Activated CD8-positive, alpha-beta T cell treated with anti-CD3 and anti-CD28 coated beads for 36 hours (primary cell): ENCODE data around the gene PSMC3IP. TPM values are rescaled to one million over a fixed set of nuclear protein-coding genes. Genes with fewer than 3 reads are reported as not detected.

ENCODE experiments used
- ATAC-seq: fragments of 200-7000 bp; cut with Tn5 transposase; one replicate; pipeline ENCODE4 v1.10.0; 2021; ENCODE audit warnings: mild to moderate bottlenecking, moderate library complexity
- CTCF ChIA-PET: fragments of 350-600 bp; sonication (Branson Sonifier 250); formaldehyde crosslinking; loops from one replicate; lab custom pipeline; 2021; ENCODE audit warnings: antibody characterized with exemption; lab: Charles Lee
- POLR2A ChIA-PET: fragments of 350-600 bp; sonication (Branson Sonifier 250); formaldehyde crosslinking; loops from one replicate; lab custom pipeline; 2021; ENCODE audit warnings: antibody characterized with exemption; lab: Charles Lee
- DNase-seq: peaks from one replicate; pipeline ENCODE4 v3.0.0-alpha.2; 2020
- H3K27ac Mint-ChIP-seq: one replicate; pipeline ENCODE4 v1.8.0; 2021; ENCODE audit warnings: mild to moderate bottlenecking, mixed read lengths
- H3K27me3 Mint-ChIP-seq: one replicate; pipeline ENCODE4 v1.8.0; 2021; ENCODE audit warnings: mixed read lengths
- H3K36me3 Mint-ChIP-seq: one replicate; pipeline ENCODE4 v1.8.0; 2021; ENCODE audit warnings: low read depth, mixed read lengths
- H3K4me1 Mint-ChIP-seq: one replicate; pipeline ENCODE4 v1.8.0; 2021; ENCODE audit warnings: low read depth, mixed read lengths
- H3K4me3 Mint-ChIP-seq: one replicate; pipeline ENCODE4 v1.8.0; 2021; ENCODE audit warnings: mild to moderate bottlenecking, moderate library complexity, mixed read lengths
- H3K9me3 Mint-ChIP-seq: one replicate; pipeline ENCODE4 v1.8.0; 2021; ENCODE audit warnings: mixed read lengths
- intact Hi-C: fragments of 100-400 bp; cut with micrococcal nuclease; formaldehyde crosslinking; loops from one replicate; pipeline ENCODE4 v1.10.0; 2022
- total RNA-seq, 2 experiments: library from RNA; stranded (reverse); gene quantifications; one replicate each; pipeline ENCODE4 v1.2.3, GENCODE V29; 2021
- TF ChIP-seq, protein P1 (sequence below): fragments of 200-600 bp; IDR thresholded peaks from one replicate; pipeline ENCODE4 v1.8.0; 2022; ENCODE audit warnings: antibody characterized with exemption, mild to moderate bottlenecking

PSMC3IP gene
- total RNA-seq, 2 experiments from 2014 or later = 18.1 to 21.4 TPM

DNA sequence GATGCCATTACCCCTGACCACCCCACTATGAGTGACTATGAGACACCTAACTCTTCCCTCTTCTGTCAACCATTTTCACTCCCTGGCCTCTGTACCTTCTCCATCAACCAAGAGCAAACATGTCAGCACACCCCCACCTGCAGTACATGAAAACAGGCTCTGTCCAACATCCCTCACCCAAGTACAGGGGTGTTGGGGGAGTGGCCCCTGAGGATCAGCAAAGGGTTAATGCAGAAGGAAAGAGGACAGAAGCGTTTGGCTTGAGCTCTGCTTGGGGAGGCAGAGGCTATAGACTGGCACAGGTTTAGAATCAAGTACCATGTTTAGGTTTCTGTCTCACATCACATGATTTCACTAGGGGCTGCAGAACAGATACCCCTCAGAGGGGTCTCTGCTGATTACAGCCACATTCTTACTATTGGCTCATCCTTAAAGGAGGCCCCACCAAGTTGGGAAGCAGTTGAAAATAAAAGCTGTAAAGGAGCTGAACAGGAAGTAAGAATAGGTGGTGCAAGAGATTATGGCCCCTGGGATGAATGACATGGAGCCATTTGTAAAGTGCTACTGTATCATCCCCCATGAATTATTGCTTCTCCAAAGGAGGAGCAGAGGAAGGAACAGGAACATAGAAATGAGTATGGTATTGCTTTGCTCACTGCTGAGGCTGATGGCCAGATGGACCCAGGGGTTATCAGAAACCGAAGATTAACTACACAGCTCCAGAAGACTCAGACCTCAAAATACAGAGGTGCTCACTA, 2.4 kb upstream of the PSMC3IP start:
- Mint-ChIP-seq H3K27ac (peak overlapping the region; percentile 69), H3K27me3 (no peaks in the 10 kb centered on the region), H3K4me1 (peaks cover 29% of the 10 kb centered on the region), H3K9me3 (no peaks in the 10 kb centered on the region), H3K36me3 (peaks cover 30% of the 10 kb centered on the region), H3K4me3 (peak overlapping the region; percentile 11)
- TF ChIP-seq, protein P1, sequence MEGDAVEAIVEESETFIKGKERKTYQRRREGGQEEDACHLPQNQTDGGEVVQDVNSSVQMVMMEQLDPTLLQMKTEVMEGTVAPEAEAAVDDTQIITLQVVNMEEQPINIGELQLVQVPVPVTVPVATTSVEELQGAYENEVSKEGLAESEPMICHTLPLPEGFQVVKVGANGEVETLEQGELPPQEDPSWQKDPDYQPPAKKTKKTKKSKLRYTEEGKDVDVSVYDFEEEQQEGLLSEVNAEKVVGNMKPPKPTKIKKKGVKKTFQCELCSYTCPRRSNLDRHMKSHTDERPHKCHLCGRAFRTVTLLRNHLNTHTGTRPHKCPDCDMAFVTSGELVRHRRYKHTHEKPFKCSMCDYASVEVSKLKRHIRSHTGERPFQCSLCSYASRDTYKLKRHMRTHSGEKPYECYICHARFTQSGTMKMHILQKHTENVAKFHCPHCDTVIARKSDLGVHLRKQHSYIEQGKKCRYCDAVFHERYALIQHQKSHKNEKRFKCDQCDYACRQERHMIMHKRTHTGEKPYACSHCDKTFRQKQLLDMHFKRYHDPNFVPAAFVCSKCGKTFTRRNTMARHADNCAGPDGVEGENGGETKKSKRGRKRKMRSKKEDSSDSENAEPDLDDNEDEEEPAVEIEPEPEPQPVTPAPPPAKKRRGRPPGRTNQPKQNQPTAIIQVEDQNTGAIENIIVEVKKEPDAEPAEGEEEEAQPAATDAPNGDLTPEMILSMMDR = no peak
- DNase-seq = no peak
- ATAC-seq = no peak
- POLR2A ChIA-PET = interaction anchor here (0.7 to 1.0 kb wide), 3 partner anchors 13 to 98 kb away, joined by 3 to 5 read pairs (median 3); no protein-coding TSS in a partner anchor
- intact Hi-C loops = loop anchor here (2.0 to 5.0 kb wide), 2 partner anchors 97 to 183 kb away; partner anchors contain the start of gene PLEKHH3
- CTCF ChIA-PET = interaction anchor here (1.6 to 4.5 kb wide), 7 partner anchors 8 to 241 kb away, joined by 6 to 47 read pairs (median 25); partner anchors contain the start of gene RAMP2

GRCh38 chr17:42578282-42578869, 847 bp upstream of the PSMC3IP start:
- ATAC-seq (peak; percentile 57), DNase-seq (peak; percentile 93)
- intact Hi-C loops = loop anchor here (2.0 to 5.0 kb wide), 2 partner anchors 99 to 184 kb away; partner anchors contain the start of gene PLEKHH3
- no peaks in the 10 kb centered on the region for H3K9me3 Mint-ChIP-seq
- H3K27ac Mint-ChIP-seq = peak overlapping the region; percentile 97
- ChIA-PET CTCF (interaction anchor here (0.6 to 5.0 kb wide), 68 partner anchors 8 to 561 kb away, joined by 3 to 70 read pairs (median 6); partner anchors contain the start of genes BECN1, CNTNAP1, COASY and DNAJC7), POLR2A (interaction anchor here (0.6 to 3.8 kb wide), 21 partner anchors 11 to 738 kb away, joined by 3 to 61 read pairs (median 4); partner anchors contain the start of genes MLX, NAGLU, NKIRAS2 and PSME3)
- TF ChIP-seq, protein P1 = peak; percentile 81
- no peaks in the 10 kb centered on the region for H3K27me3 Mint-ChIP-seq
- H3K4me3 Mint-ChIP-seq = peak overlapping the region; percentile 88
- H3K36me3 Mint-ChIP-seq = peaks cover 39% of the 10 kb centered on the region
- peaks cover 34% of the 10 kb centered on the region for H3K4me1 Mint-ChIP-seq

DNA sequence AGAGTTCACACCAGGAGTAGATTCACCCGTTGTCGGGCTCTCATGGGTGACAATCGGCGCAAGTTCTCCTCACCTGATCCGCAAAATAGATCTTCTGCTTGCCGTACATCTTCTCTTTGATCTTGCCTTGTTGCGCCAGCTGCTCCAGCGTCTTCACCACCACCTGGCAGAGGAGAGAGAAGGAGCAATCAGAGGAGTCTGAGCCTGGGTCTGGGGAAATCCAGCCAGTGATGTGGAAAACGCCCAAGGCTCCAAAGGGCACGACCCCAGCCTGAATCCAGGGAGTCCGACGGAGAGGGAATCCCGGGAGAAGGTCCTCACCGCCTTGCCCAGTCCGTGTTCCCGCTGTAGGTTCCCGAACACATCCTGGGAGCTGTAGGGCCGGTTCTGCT, 393 bp downstream of the PSMC3IP start:
- peaks cover 50% of the 10 kb centered on the region for H3K36me3 Mint-ChIP-seq
- ATAC-seq (peak; percentile 3), DNase-seq (no peak)
- H3K9me3 Mint-ChIP-seq = no peaks in the 10 kb centered on the region
- peak overlapping the region; percentile 88 for H3K4me3 Mint-ChIP-seq
- H3K4me1 Mint-ChIP-seq = peaks cover 36% of the 10 kb centered on the region
- peak overlapping the region; percentile 97 for H3K27ac Mint-ChIP-seq
- TF ChIP-seq, protein P1 = no peak
- intact Hi-C loops = loop anchor here (5.0 kb wide), 1 partner anchor 100 kb away; the partner anchor contains the start of gene PLEKHH3
- POLR2A ChIA-PET = interaction anchor here (0.6 to 3.8 kb wide), 16 partner anchors 10 to 1493 kb away, joined by 3 to 61 read pairs (median 4); partner anchors contain the start of genes MLX, NAGLU, RETREG3 and STAT3
- no peaks in the 10 kb centered on the region for H3K27me3 Mint-ChIP-seq
- CTCF ChIA-PET = interaction anchor here (0.9 to 5.0 kb wide), 20 partner anchors 11 to 559 kb away, joined by 3 to 70 read pairs (median 12); partner anchors contain the start of genes CNTNAP1, COASY, DNAJC7 and MLX

DNA sequence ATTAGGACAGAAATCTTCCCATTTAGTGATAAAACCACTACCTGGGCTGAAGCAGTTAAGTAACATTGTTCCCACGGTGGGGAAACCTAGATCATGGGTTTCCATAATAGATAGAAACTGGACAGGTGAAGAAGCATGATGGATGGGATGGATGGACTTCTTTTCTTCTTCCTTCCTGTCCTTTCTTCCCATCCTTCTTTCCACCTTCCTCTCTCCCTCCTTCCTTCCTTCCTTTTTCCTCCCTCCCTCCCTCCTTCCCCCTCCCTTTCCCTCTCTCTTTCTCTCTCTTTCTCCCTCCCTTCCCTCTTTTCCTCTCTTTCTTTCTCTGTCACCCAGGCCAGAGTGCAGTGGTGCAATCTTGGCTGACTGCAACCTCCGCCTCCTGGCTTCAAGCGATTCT, 3.1 kb downstream of the PSMC3IP start:
- intact Hi-C loops = no loop called here
- H3K4me3 Mint-ChIP-seq = no peak overlapping the region
- H3K9me3 Mint-ChIP-seq = no peaks in the 10 kb centered on the region
- TF ChIP-seq, protein P1 = no peak
- H3K4me1 Mint-ChIP-seq = peaks cover 42% of the 10 kb centered on the region
- ATAC-seq (no peak), DNase-seq (no peak)
- no peaks in the 10 kb centered on the region for H3K27me3 Mint-ChIP-seq
- ChIA-PET CTCF (interaction anchor here (1.5 to 5.0 kb wide), 3 partner anchors 9 to 189 kb away, joined by 4 to 70 read pairs (median 7); partner anchors contain the start of genes COASY and MLX), POLR2A (no interaction called here)
- H3K36me3 Mint-ChIP-seq = peaks cover 66% of the 10 kb centered on the region
- H3K27ac Mint-ChIP-seq = peak overlapping the region; percentile 37
